ENCODE data around the gene GRK5.

- no peak for TF ChIP-seq CTCF (IDR thresholded peaks at IDR 0.05; ENCODE audit: poor library complexity, severe bottlenecking)
- TF ChIP-seq MXI1 (conservative IDR thresholded peaks at IDR 0.05; ENCODE audit: poor library complexity, severe bottlenecking): no peak
- no peak for TF ChIP-seq EZH2 (IDR thresholded peaks at IDR 0.05; ENCODE audit: borderline replicate concordance, insufficient read depth, low read length, poor library complexity, severe bottlenecking)
- TF ChIP-seq POLR2AphosphoS5 (IDR thresholded peaks at IDR 0.05): no peak
- TF ChIP-seq RAD21 (conservative IDR thresholded peaks at IDR 0.05): no peak
- TF ChIP-seq EP300 (conservative IDR thresholded peaks at IDR 0.05; ENCODE audit: poor library complexity, severe bottlenecking): no peak
- TF ChIP-seq REST (IDR thresholded peaks at IDR 0.05; ENCODE audit: borderline replicate concordance): no peak
Observed at GRCh38 chr10:119429771-119430170, 222.4 kb downstream of the GRK5 start.
